Thyroid gland (tissue), 4 donors: ENCODE measurements around the gene ZBTB7C.

ENCODE experiments used
- POLR2A ChIP-seq, 2 donors: fragments of 450-650 bp; IDR thresholded peaks; one replicate each; pipeline ENCODE4 v1.6.1; 2017; ENCODE audit warnings: antibody characterized with exemption in 2 of 2, mild to moderate bottlenecking in 2 of 2, moderate library complexity in 1 of 2
- TF ChIP-seq, protein P1 (sequence below), 6 experiments: fragments of 200-600 bp in 3 of 6; fragments of 450-650 bp in 3 of 6; sonication (generic) in 3 of 6; IDR thresholded peaks; one replicate each; pipeline ENCODE4 v1.5.1; 2016 to 2019; ENCODE audit warnings: antibody characterized with exemption in 6 of 6, mild to moderate bottlenecking in 2 of 6, inconsistent platforms in 1 of 6, moderate library complexity in 1 of 6

DNA sequence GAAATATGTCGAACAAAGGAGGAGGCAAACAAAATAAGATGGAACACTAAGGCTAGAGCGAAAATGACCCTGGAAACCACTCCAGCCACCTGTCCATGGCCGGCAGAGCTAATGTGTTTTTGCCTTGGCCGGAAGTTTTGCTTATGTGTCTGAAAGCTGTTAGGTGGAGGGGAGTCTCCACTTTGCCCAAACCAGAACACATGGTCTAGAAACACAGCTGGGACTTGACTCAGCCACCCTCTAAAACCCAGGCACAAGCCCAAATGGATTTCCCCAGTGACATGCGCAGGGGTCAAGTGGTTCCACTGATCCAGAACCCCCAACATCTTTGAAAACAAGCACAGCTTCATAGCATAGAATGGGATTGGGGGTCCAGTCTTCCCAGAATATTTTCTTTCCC is 159.3 kb downstream of the ZBTB7C start:
- TF ChIP-seq, protein P1, sequence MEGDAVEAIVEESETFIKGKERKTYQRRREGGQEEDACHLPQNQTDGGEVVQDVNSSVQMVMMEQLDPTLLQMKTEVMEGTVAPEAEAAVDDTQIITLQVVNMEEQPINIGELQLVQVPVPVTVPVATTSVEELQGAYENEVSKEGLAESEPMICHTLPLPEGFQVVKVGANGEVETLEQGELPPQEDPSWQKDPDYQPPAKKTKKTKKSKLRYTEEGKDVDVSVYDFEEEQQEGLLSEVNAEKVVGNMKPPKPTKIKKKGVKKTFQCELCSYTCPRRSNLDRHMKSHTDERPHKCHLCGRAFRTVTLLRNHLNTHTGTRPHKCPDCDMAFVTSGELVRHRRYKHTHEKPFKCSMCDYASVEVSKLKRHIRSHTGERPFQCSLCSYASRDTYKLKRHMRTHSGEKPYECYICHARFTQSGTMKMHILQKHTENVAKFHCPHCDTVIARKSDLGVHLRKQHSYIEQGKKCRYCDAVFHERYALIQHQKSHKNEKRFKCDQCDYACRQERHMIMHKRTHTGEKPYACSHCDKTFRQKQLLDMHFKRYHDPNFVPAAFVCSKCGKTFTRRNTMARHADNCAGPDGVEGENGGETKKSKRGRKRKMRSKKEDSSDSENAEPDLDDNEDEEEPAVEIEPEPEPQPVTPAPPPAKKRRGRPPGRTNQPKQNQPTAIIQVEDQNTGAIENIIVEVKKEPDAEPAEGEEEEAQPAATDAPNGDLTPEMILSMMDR (IDR thresholded peaks at IDR 0.05) = no peak
- no peak for TF ChIP-seq POLR2A (IDR thresholded peaks at IDR 0.05)
